T47D (cell line): Measurements from ENCODE around the gene UBR2.
"Not testable (repeated sequence)": the region's sequence is repeated elsewhere in the genome, so short reads cannot be mapped to it uniquely, and the experiment has no call there.

ENCODE experiments used
- DNase-seq, 2 experiments: peaks; one replicate each; pipeline versions ENCODE4 v3.0.0 to v3.0.0-alpha.2; 2011 to 2012; ENCODE audit warnings: low read depth in 1 of 2, low spot score in 1 of 2
- JUND ChIP-seq: IDR thresholded peaks from 2 replicates; pipeline ENCODE4 v1.6.1; 2012; ENCODE audit warnings: low read depth
- in situ Hi-C: cut with HindIII; loops from 2 replicates; pipeline ENCODE4 v1.10.0; 2016; ENCODE audit warnings: low sequenced_read_pairs, low pct_unique_long_range_greater_than_20kb

The UBR2 gene

DNA sequence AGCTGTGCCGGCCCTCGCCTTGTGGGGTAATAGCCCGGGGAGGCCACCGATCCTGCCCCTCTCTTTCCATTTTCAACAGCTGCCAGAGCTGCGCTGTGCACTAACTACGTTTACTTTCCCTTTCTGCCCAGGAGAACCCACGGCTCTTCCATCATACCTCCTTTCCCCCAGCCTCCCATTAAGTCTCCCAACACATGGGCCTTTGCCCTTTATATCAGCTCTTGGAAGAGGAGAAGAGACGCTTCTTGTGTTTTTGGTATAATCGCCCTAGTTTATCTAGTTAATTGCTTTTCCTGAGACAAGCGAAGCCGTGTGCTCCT is 637 bp downstream of the UBR2 start:
- in situ Hi-C loops = no loop called here
- DNase-seq = no peak
- TF ChIP-seq JUND = no peak

DNA sequence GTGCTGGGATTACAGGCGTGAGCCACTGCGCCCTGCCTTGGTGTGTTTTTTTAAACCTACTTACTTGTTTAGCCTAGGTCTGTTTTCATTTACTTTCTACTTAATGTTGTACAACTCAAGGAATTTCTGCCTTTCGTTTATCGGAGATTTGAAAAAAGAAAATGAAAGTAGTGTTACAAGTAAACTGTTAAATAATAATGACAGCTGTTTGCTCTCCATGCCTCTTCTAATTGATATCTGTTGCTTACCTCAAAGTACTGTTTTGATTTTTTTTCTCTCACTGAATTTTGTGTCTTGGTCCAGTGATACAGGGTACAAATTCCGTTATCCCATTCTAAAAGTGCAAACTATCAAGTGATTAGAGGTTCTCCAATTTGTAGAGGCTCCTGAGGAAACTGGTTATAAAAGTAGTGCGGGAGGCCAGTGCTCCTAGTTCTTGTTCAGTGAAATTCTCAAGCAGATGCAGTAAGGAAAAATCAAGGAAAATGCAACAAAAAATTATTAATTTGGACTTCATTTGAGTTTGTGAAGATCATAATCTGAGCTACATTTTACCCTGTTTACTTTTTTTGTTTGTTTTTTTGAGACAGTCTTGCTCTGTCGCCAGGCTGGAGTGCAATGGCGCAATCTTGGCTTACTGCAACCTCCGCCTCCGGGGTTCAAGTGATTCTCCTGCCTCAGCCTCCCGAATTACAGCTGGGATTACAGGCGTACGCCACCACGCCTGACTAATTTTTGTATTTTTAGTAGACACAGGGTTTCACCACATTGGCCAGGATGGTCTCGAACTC is 2.2 kb downstream of the UBR2 start:
- in situ Hi-C loops = no loop called here
- no peak for TF ChIP-seq JUND
- peak in 1 of 2 experiments; percentile 4 for DNase-seq

DNA sequence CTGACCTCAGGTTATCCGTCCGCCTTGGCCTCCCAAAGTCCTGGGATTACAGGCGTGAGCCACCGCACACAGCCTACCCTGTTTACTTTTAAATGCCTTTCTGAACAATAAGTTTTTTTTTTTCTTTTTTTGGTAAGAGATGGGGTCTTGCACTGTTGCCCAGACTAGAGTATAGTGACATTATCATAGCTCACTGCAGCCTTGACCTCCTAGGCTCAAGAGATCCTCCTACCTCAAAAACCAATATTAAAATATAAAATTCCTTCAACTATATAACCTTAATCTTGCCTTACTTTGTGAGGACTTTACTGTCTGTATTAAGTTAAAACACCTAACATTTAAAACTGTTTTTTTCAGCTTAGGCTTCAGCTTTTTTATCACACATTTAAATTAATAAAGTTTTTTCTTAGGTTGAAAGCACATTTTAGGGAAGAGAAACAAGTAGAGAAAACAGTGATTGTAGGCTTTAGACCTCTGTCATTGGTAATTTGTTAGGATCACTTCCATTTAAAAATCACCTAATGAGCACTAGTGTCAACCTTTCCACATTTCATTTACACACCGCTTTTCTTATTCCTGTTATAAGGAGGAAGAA is 2.9 kb downstream of the UBR2 start:
- no peak for DNase-seq
- TF ChIP-seq JUND = no peak
- in situ Hi-C loops = no loop called here

DNA sequence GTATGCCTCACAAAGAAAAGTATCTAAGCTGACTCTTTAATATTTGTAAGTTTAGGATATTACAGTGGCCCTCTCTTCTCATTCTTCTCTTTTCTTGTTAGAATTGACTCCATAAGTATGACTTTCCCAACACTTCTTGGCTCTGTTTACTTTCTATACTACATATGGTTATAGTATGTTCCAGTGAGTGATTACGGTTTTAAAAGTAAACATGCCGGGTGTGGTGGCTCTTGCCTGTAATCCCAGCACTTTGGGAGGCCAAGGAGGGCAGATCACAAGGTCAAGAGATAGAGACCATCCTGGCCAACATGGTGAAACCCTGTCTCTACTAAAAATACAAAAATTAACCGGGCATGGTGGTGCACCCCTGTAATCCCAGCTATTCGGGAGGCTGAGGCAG is 3.4 kb downstream of the UBR2 start:
- in situ Hi-C loops, DNase-seq: not testable (repeated sequence)

DNA sequence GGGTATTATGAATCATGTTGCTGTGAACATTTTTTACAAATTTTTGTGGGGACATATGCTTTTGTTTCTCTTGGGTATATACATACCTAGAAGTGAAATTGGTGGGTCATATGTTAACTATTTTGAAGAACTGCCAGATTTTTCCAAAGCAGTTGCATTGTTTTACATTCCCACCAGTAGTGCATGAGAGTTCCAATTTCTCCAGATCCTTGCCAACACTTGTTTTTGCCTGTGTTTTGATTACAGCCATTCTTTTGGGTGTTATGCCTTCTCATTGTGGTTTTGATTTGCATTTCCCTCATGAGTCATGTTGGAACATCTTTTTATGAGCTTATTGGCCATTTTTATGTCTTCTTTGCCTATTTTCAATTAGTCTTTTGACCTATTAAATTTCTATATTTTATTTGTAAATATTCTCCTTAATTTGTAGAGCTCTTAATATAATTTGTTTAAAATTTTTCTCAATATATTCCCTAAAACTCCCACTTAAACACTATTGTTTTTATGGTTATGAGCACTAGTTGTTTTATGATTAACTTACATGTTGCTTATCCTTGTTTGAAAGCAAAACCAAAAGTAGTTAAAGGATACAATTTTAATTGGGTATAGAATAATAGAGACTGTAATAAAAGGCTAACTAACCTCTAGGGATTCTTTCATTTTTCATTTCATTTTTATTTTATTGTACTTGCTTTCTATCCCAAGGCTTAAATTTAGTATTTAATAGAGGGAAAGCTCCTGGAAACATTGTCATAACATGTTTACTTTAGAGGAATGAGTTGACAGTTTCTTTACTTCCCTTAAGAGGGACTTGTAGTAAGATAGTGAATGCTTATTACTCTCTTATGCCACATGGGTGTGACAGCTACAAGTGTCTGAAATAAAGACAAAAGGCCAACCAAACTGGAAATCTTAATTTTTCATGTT is 5.5 kb downstream of the UBR2 start:
- TF ChIP-seq JUND = no peak
- in situ Hi-C loops = no loop called here
- DNase-seq = peak in 1 of 2 experiments; percentile 10

DNA sequence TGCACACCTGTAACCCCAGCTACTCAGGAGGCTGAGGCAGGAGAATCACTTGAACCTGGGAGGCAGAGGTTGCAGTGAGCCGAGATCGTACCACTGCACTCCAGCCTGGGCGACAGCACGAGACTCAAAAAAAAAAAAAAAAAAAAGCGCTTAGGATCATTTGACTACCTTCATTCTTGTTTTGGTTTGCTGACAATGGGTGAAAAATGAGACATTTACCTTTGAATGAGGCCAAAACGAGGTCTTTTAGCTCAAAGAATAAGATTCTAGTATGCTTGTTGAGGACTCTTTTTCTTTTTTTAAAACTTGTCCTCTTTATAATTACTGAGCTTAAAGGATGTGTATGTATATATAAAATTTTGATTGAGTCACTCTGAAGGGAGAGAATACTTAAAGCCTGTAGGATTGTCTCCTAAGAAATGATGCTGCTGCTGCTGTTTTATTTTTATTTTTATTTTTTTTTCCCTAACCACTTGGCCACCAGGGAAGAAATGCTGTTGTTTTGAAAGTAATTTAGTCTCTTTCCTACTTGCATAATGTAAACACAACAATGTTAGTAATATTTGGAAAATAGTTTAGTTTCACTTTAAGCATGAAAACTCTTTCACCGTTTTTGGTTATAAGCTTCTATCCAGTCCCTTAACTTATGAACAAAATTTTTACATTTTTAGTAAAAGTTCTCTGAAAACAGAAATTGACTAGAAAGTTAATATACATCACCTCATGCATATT is 7.9 kb downstream of the UBR2 start:
- in situ Hi-C loops = no loop called here
- no peak for TF ChIP-seq JUND
- no peak for DNase-seq

DNA sequence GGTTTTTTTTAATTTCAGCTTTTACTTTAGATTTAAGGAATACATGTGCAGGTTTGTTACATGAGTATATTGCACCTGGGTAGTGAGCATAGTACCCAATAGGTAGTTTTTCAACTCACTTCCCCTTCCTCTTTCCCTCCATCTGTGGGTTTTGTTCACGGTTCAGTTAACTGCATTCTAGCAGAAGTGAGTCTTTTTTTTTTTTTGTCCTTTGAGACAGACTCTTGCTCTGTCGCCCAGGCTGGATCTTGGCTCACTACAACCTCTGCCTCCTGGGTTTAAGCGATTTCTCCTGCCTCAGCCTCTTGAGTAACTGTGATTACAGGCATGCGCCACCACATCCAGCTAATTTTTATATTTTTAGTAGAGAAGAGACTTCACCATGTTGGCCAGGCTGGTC is 8.7 kb downstream of the UBR2 start:
- in situ Hi-C loops = no loop called here
- no peak for DNase-seq
- no peak for TF ChIP-seq JUND

DNA sequence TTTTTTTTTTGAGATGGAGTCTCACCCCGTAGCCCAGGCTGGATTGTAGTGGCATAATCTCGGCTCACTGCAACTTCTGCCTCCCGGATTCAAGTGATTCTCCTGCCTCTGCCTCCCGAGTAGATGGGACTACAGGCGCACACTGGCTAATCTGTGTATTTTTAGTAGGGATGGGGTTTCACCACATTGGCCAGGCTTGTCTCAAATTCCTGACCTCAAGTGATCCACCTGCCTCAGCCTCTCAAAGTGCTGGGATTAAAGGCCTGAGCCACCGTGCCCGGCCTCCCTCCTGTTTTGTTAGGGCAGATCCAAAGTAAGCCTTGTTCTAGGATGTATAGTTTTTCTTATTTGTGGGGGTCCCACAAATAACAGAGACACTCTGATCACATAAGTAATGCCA is 12.7 kb downstream of the UBR2 start:
- DNase-seq, in situ Hi-C loops: not testable (repeated sequence)

DNA sequence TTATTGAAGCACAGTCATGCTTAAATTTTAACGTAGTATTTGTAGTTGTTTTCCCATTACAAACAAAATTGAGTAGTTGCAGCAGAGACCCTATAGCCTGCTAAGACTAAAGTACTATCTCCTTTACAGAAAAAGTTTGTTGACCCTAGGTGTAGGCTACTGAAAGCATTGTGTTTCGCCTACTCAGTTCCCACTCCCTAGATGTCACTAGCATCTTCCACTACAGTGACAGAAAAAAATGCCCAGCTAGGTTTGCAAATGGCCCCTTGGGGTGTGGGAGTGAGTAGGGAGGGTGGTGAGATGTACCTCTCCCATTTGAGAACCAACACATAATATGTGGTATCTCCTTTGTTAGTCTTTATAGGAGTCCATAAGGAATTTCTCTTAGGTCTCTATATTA is 34.5 kb downstream of the UBR2 start:
- no peak for DNase-seq
- TF ChIP-seq JUND = no peak
- in situ Hi-C loops = no loop called here

DNA sequence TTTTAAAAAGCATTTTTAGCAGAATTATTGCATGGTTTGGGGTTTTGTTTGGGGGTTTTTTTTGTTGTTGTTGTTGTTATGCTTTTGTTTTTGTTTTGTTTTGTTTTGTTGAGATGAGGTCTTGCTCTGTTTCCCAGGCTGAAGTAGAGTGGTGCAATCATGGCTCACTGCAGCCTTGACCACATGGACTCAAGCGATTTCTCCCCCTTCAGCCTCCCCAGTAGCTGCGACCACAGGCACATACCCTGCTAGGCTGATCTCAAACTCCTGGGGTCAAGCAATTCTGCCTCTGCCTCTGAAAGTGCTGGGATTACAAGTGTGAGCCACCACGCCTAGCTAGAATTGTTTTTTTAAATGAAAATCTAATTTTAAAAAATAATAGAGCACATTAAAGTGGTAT is 35.7 kb downstream of the UBR2 start:
- in situ Hi-C loops = no loop called here

DNA sequence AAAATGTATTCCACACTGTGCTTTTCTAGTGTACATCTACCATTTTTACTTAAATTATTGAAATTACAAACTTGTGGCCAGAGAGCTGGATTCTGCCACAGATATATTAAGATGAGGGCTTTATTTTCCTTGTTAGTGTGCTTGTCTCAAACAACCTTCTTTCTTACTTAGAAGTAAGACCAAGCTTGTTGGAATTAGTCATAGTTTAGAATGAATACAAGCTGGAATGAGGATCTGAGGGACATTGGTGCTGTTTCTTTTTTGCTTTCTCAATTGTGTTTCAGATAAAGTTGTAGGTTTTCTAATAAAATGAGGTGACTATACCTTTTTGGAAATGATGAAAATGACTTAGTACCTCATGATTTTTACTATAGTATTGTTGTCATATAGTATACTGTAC is 40.3 kb downstream of the UBR2 start:
- no peak for DNase-seq
- no peak for TF ChIP-seq JUND
- in situ Hi-C loops = no loop called here

More for the DNA sequence above, 35.7 kb downstream of the UBR2 start:
- no peak for TF ChIP-seq JUND
- DNase-seq = no peak

DNA sequence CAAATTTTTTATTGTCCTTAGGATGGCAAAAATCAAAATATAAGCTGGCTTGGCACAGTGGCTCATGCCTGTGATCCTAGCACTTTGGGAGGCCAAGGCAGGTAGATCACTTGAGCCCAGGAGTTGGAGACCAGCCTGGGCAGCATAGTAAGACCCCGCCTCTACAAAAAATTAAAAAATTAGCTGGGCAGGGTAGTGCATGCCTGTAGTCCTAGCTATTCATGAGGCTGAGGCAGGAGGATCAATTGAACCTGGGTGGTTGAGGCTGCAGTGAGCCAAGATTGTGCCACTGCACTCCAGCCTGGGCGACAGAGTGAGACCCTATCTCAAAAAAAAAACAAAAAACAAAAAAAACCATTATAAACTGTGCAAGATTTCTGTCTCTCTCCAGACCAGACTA is 40.9 kb downstream of the UBR2 start:
- DNase-seq, in situ Hi-C loops: not testable (repeated sequence)

DNA sequence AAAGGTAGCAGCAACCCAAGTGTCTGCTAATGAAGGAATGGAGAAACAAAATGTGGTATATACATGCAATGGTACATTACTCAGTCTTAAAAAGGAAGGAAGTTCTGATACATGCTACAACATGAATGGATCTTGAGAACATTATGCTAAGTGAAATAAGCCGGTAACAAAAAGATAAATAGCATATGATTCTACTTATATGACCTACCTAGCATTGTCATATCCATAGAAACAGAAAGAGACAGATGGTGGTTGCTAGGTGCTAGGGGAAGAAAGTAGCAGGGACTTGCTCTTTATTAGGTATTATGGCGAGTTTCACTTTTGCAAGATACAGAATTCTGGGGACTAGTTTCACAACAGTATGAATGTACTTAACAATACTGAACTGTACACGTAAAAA is 46.6 kb downstream of the UBR2 start:
- TF ChIP-seq JUND = no peak
- in situ Hi-C loops = no loop called here

More for the DNA sequence above, 46.6 kb downstream of the UBR2 start:
- no peak for DNase-seq
